Heart left ventricle (tissue), 13 donors: ENCODE results near the gene TGFB3.

Source experiments
- CTCF ChIP-seq, 12 donors: fragments of 200-600 bp; sonication (generic) in 4 of 12; IDR thresholded peaks; one replicate each; pipeline versions ENCODE4 v1.5.0 to v1.8.0; 2018 to 2022; ENCODE audit warnings: antibody characterized with exemption in 12 of 12, mild to moderate bottlenecking in 5 of 12
- POLR2A ChIP-seq, 2 donors: fragments of 450-650 bp; IDR thresholded peaks; one replicate each; pipeline ENCODE4 v1.6.1; 2017; ENCODE audit warnings: antibody characterized with exemption in 2 of 2, mild to moderate bottlenecking in 2 of 2, moderate library complexity in 2 of 2
- donor health status: ischemic (EF 13 %, LVEDD 7.1; RV severe dilation, severe dysfunction).
- donor health status: DM: no; HTN: yes; CAD: no.
- donor health status: DM: no; HTN: no; CAD: no.
- donor health status: ischemic (EF 25% LVEDD 6.9; RV normal size, moderate dysfunction).
- donor health status: ischemic (EF 25% LVEDD 5.7; RV mildly dilated, moderate dysfunction).
- donor health status: ischemic (EF 35%, LVEDD 5.7; RV mildly dilated, moderate dysfunction).
- donor health status: nonischemic (EF 11% LVEDD 7.7; RV severe dilation, severe dysfunction).
- donor health status: DM: yes; HTN: yes; CAD: no.
- donor health status: PGD.
- donor health status: ischemic (EF 29% LVEDD 5.4; RV normal size, mild dysfunction).
- donor health status: nonischemic (EF 23%, LVEDD 6.1; RV moderate dilation, normal function).

- TF ChIP-seq CTCF (IDR thresholded peaks at IDR 0.05) (no peak), POLR2A (IDR thresholded peaks at IDR 0.05) (no peak)
These were observed 33.9 kb upstream of the TGFB3 start for GRCh38 chr14:76015668-76016067.
